ENCODE results near the gene LTB4R2. TPM values are rescaled to one million over a fixed set of nuclear protein-coding genes. Genes with fewer than 3 reads are reported as not detected.

Gene LTB4R2
- total and polyA plus RNA-seq, 3 experiments from 2014 or later, result 2.6 to 8.7 (median 8.3) TPM

Other genes starting within 250 kb of the LTB4R2 start
Only the 30 nearest of the 33 such genes appear.
- 10 to 100 TPM; 69.0 to 72.4 TPM for gene DCAF11, start 195.4 kb upstream of the LTB4R2 start, total RNA-seq
- 83.9 TPM for gene DCAF11, start 195.4 kb upstream of the LTB4R2 start, polyA plus RNA-seq
- 1 to 10 TPM; 1.5 to 1.6 TPM for gene NRL, start 195.2 kb upstream of the LTB4R2 start, total RNA-seq
- 1.5 TPM for gene NRL, start 195.2 kb upstream of the LTB4R2 start, polyA plus RNA-seq
- gene FITM1, start 179.5 kb upstream of the LTB4R2 start, total RNA-seq, result 1 to 10 TPM in 1 of 2 experiments, under 1 TPM in 1; 0.58 to 1.1 TPM
- gene FITM1, start 179.5 kb upstream of the LTB4R2 start, polyA plus RNA-seq, result not detected
- gene PSME1, start 173.9 kb upstream of the LTB4R2 start, total RNA-seq, result 100 to 1,000 TPM; 343 to 347 TPM
- 1,041 TPM for gene PSME1, start 173.9 kb upstream of the LTB4R2 start, polyA plus RNA-seq
- gene EMC9, start 168.5 kb upstream of the LTB4R2 start, total RNA-seq, result 10 to 100 TPM; 28.1 to 30.2 TPM
- gene EMC9, start 168.5 kb upstream of the LTB4R2 start, polyA plus RNA-seq, result 15.0 TPM
- 100 to 1,000 TPM; 368 to 376 TPM for gene PSME2, start 163.5 kb upstream of the LTB4R2 start, total RNA-seq
- gene PSME2, start 163.5 kb upstream of the LTB4R2 start, polyA plus RNA-seq, result 534 TPM
- gene RNF31, start 162.6 kb upstream of the LTB4R2 start, total RNA-seq, result 10 to 100 TPM; 85.9 TPM
- 71.5 TPM for gene RNF31, start 162.6 kb upstream of the LTB4R2 start, polyA plus RNA-seq
- 10 to 100 TPM; 62.0 to 68.6 TPM for gene IRF9, start 148.9 kb upstream of the LTB4R2 start, total RNA-seq
- gene IRF9, start 148.9 kb upstream of the LTB4R2 start, polyA plus RNA-seq, result 91.7 TPM
- gene REC8, start 138.1 kb upstream of the LTB4R2 start, total RNA-seq, result 10 to 100 TPM; 24.5 to 26.7 TPM
- 10.0 TPM for gene REC8, start 138.1 kb upstream of the LTB4R2 start, polyA plus RNA-seq
- 100 to 1,000 TPM; 164 to 172 TPM for gene IPO4, start 121.3 kb upstream of the LTB4R2 start, total RNA-seq
- gene IPO4, start 121.3 kb upstream of the LTB4R2 start, polyA plus RNA-seq, result 20.9 TPM
- gene TM9SF1, start 114.7 kb upstream of the LTB4R2 start, total RNA-seq, result 10 to 100 TPM; 31.3 to 34.0 TPM
- gene TM9SF1, start 114.7 kb upstream of the LTB4R2 start, polyA plus RNA-seq, result 30.0 TPM
- under 1 TPM; 0.26 to 0.44 TPM for gene TSSK4, start 104.4 kb upstream of the LTB4R2 start, total RNA-seq
- gene TSSK4, start 104.4 kb upstream of the LTB4R2 start, polyA plus RNA-seq, result 1.2 TPM
- gene CHMP4A, start 96.7 kb upstream of the LTB4R2 start, total RNA-seq, result 10 to 100 TPM; 86.4 to 87.6 TPM
- 159 TPM for gene CHMP4A, start 96.7 kb upstream of the LTB4R2 start, polyA plus RNA-seq
- 10 to 100 TPM; 15.5 to 16.2 TPM for gene MDP1, start 94.1 kb upstream of the LTB4R2 start, total RNA-seq
- gene MDP1, start 94.1 kb upstream of the LTB4R2 start, polyA plus RNA-seq, result 25.8 TPM
- 100 to 1,000 TPM; 232 to 240 TPM for gene NEDD8, start 77.8 kb upstream of the LTB4R2 start, total RNA-seq
- gene NEDD8, start 77.8 kb upstream of the LTB4R2 start, polyA plus RNA-seq, result 364 TPM
- gene GMPR2, start 77.2 kb upstream of the LTB4R2 start, total RNA-seq, result 10 to 100 TPM; 43.6 to 48.6 TPM
- 96.8 TPM for gene GMPR2, start 77.2 kb upstream of the LTB4R2 start, polyA plus RNA-seq
- 100 to 1,000 TPM; 101 to 106 TPM for gene TINF2, start 67.5 kb upstream of the LTB4R2 start, total RNA-seq
- 161 TPM for gene TINF2, start 67.5 kb upstream of the LTB4R2 start, polyA plus RNA-seq
- gene TGM1, start 47.0 kb upstream of the LTB4R2 start, total RNA-seq, result 1 to 10 TPM; 3.2 to 3.7 TPM
- not detected for gene TGM1, start 47.0 kb upstream of the LTB4R2 start, polyA plus RNA-seq
- gene RABGGTA, start 38.5 kb upstream of the LTB4R2 start, total RNA-seq, result 10 to 100 TPM; 41.0 to 41.8 TPM
- gene RABGGTA, start 38.5 kb upstream of the LTB4R2 start, polyA plus RNA-seq, result 37.7 TPM
- gene DHRS1, start 10.4 kb upstream of the LTB4R2 start, total RNA-seq, result 1 to 10 TPM; 9.3 to 9.8 TPM
- 34.8 TPM for gene DHRS1, start 10.4 kb upstream of the LTB4R2 start, polyA plus RNA-seq
- gene NOP9, start 10.3 kb upstream of the LTB4R2 start, total RNA-seq, result 10 to 100 TPM; 44.1 to 47.1 TPM
- 2.1 TPM for gene NOP9, start 10.3 kb upstream of the LTB4R2 start, polyA plus RNA-seq
- gene CIDEB, start 2.2 kb upstream of the LTB4R2 start, total RNA-seq, result 10 to 100 TPM; 12.4 to 12.7 TPM
- 27.5 TPM for gene CIDEB, start 2.2 kb upstream of the LTB4R2 start, polyA plus RNA-seq
- 10 to 100 TPM in 1 of 2 experiments, 1 to 10 TPM in 1; 9.8 to 12.3 TPM for gene LTB4R, start 1.4 kb downstream of the LTB4R2 start, total RNA-seq
- 10.3 TPM for gene LTB4R, start 1.4 kb downstream of the LTB4R2 start, polyA plus RNA-seq
- gene ADCY4, start 24.9 kb downstream of the LTB4R2 start, total RNA-seq, result 1 to 10 TPM in 1 of 2 experiments, under 1 TPM in 1; 0.84 to 1.5 TPM
- 0.64 TPM for gene ADCY4, start 24.9 kb downstream of the LTB4R2 start, polyA plus RNA-seq
- gene RIPK3, start 29.9 kb downstream of the LTB4R2 start, total RNA-seq, result 10 to 100 TPM; 11.6 to 12.5 TPM
- gene RIPK3, start 29.9 kb downstream of the LTB4R2 start, polyA plus RNA-seq, result 15.4 TPM
- 1 to 10 TPM in 1 of 2 experiments, under 1 TPM in 1; 0.81 to 1.5 TPM for gene NFATC4, start 58.0 kb downstream of the LTB4R2 start, total RNA-seq
- not detected for gene NFATC4, start 58.0 kb downstream of the LTB4R2 start, polyA plus RNA-seq
- under 1 TPM; 0.02 to 0.04 TPM for gene NYNRIN, start 88.9 kb downstream of the LTB4R2 start, total RNA-seq
- gene NYNRIN, start 88.9 kb downstream of the LTB4R2 start, polyA plus RNA-seq, result not detected
- 1 to 10 TPM; 7.4 to 7.7 TPM for gene CBLN3, start 119.5 kb downstream of the LTB4R2 start, total RNA-seq
- not detected for gene CBLN3, start 119.5 kb downstream of the LTB4R2 start, polyA plus RNA-seq
- 10 to 100 TPM; 68.8 to 72.3 TPM for gene KHNYN, start 119.8 kb downstream of the LTB4R2 start, total RNA-seq
- 21.1 TPM for gene KHNYN, start 119.8 kb downstream of the LTB4R2 start, polyA plus RNA-seq
- gene SDR39U1, start 132.6 kb downstream of the LTB4R2 start, total RNA-seq, result 10 to 100 TPM; 58.1 to 59.6 TPM
- 67.7 TPM for gene SDR39U1, start 132.6 kb downstream of the LTB4R2 start, polyA plus RNA-seq